Heart left ventricle (tissue), 16 donors: ENCODE measurements around the gene TFAP2D. TPM values are rescaled to one million over a fixed set of nuclear protein-coding genes. Genes with fewer than 3 reads are reported as not detected.
A peak's percentile ranks its signal among the peaks of the same experiment; 100 is the strongest.

ENCODE experiments used
- ATAC-seq, 4 donors: fragments of 200-7000 bp; cut with Tn5 transposase; one replicate each; pipeline ENCODE4 v1.9.1; 2020 to 2022; ENCODE audit warnings: moderate library complexity in 4 of 4, mild to moderate bottlenecking in 3 of 4, moderate number of reproducible peaks in 1 of 4
- DNase-seq, 5 donors: peaks; one replicate each; pipeline ENCODE4 v3.0.0-alpha.2; 2020
- H3K27ac ChIP-seq, 12 donors: fragments of 200-600 bp; sonication (generic) in 4 of 12; one replicate each; pipeline versions ENCODE4 v1.5.0 to v1.8.0; 2016 to 2022; ENCODE audit warnings: mild to moderate bottlenecking in 2 of 12
- H3K27me3 ChIP-seq, 9 donors: fragments of 200-600 bp; sonication (generic) in 2 of 9; one replicate each; pipeline versions ENCODE4 v1.5.1 to v1.8.0; 2016 to 2022; ENCODE audit warnings: mild to moderate bottlenecking in 3 of 9
- H3K36me3 ChIP-seq, 9 donors: fragments of 200-600 bp; sonication (generic) in 2 of 9; one replicate each; pipeline versions ENCODE4 v1.5.0 to v1.8.0; 2018 to 2022; ENCODE audit warnings: mild to moderate bottlenecking in 2 of 9
- H3K4me1 ChIP-seq, 12 donors: fragments of 200-600 bp; sonication (generic) in 4 of 12; one replicate each; pipeline versions ENCODE4 v1.5.0 to v1.8.0; 2016 to 2022; ENCODE audit warnings: mild to moderate bottlenecking in 3 of 12
- H3K4me3 ChIP-seq, 12 donors: fragments of 200-600 bp; sonication (generic) in 4 of 12; one replicate each; pipeline versions ENCODE4 v1.5.0 to v1.8.0; 2017 to 2022; ENCODE audit warnings: mild to moderate bottlenecking in 9 of 12, moderate library complexity in 4 of 12
- H3K9me3 ChIP-seq, 12 donors: fragments of 200-600 bp; sonication (generic) in 4 of 12; one replicate each; pipeline versions ENCODE4 v1.5.0 to v1.8.0; 2016 to 2022; ENCODE audit warnings: mild to moderate bottlenecking in 1 of 12
- CTCF ChIP-seq, 12 donors: fragments of 200-600 bp; sonication (generic) in 4 of 12; IDR thresholded peaks; one replicate each; pipeline versions ENCODE4 v1.5.0 to v1.8.0; 2018 to 2022; ENCODE audit warnings: antibody characterized with exemption in 12 of 12, mild to moderate bottlenecking in 5 of 12
- POLR2A ChIP-seq, 2 donors: fragments of 450-650 bp; IDR thresholded peaks; one replicate each; pipeline ENCODE4 v1.6.1; 2017; ENCODE audit warnings: antibody characterized with exemption in 2 of 2, mild to moderate bottlenecking in 2 of 2, moderate library complexity in 2 of 2
- WGBS, 4 donors: extraction: QIAGEN DNeasy Blood & Tissue Kit in 2 of 4; methylation state at CpG; one replicate each; pipeline versions ENCODE4 v1.1.5 to v1.1.7; 2013 to 2018; 5-methylcytosine and 5-hydroxymethylcytosine counted together
- intact Hi-C, 10 donors: fragments of 100-400 bp; cut with DNase I; formaldehyde crosslinking; loops; one replicate each; pipeline versions ENCODE4 v1.11.1 to v1.14.2; 2022
- polyA plus RNA-seq, 2 donors: library from polyadenylated mRNA; stranded (reverse); fragments of 200-250 nt; gene quantifications; one replicate each; pipeline ENCODE4 v1.2.3, GENCODE V29; 2013
- total RNA-seq, 9 donors: library from RNA; depleted of rRNA in 2 of 9; stranded (reverse); fragments of >200 nt in 2 of 9; fragmentation: NEBNext Ultra II Directional in 3 of 9; extraction: Animal tissue kit (Norgen Biotek cat#: 25700) in 3 of 9; gene quantifications; one replicate each; pipeline versions ENCODE4 v1.1.0 to v1.2.4, GENCODE V29; 2016 to 2023
- donor health status: ischemic (EF 13 %, LVEDD 7.1; RV severe dilation, severe dysfunction).
- donor health status: healthy with polysubstance abuse.
- donor health status: DM: no; HTN: yes; CAD: no.
- donor health status: DM: no; HTN: no; CAD: no.
- donor health status: ischemic (EF 25% LVEDD 6.9; RV normal size, moderate dysfunction).
- donor health status: ischemic (EF 25% LVEDD 5.7; RV mildly dilated, moderate dysfunction).
- donor health status: healthy.
- donor health status: DM: yes; HTN: yes; CAD: no.
- donor health status: ischemic (EF 35%, LVEDD 5.7; RV mildly dilated, moderate dysfunction).
- donor health status: nonischemic (EF 11% LVEDD 7.7; RV severe dilation, severe dysfunction).
- donor health status: DM: yes; HTN: yes; CAD: no.
- donor health status: PGD.
- donor health status: ischemic (EF 29% LVEDD 5.4; RV normal size, mild dysfunction).
- donor health status: nonischemic (EF 23%, LVEDD 6.1; RV moderate dilation, normal function).

The TFAP2D gene
- total and polyA plus RNA-seq, 11 donors = not detected

- 1 to 2% (median 1%) methylated on average over 10 of the region's 10 CpGs for WGBS, 4 donors
- DNase-seq (no peak), ATAC-seq (peak in 1 of 4 donors; percentile 33)
- Histone ChIP-seq H3K36me3 (no peaks in the 10 kb centered on the region), H3K4me3 (no peak overlapping the region), H3K27ac (no peak overlapping the region), H3K27me3 (peaks cover 11 to 91% (median 33%) of the 10 kb centered on the region in 9 donors), H3K4me1 (no peaks in the 10 kb centered on the region), H3K9me3 (no peaks in the 10 kb centered on the region)
- TF ChIP-seq CTCF (IDR thresholded peaks at IDR 0.05) = no peak
- TF ChIP-seq POLR2A (IDR thresholded peaks at IDR 0.05) = no peak
- intact Hi-C loops = no loop called here
Measured at GRCh38 chr6:50720623-50721022, 7.3 kb downstream of the TFAP2D start.

- Histone ChIP-seq H3K4me1 (no peaks in the 10 kb centered on the region), H3K27ac (no peak overlapping the region), H3K36me3 (no peaks in the 10 kb centered on the region), H3K4me3 (no peak overlapping the region), H3K27me3 (peaks cover 11 to 86% (median 30%) of the 10 kb centered on the region in 9 donors), H3K9me3 (no peaks in the 10 kb centered on the region)
- 1 to 3% (median 2%) methylated on average over 19 of the region's 19 CpGs for WGBS, 4 donors
- intact Hi-C loops = no loop called here
- DNase-seq = no peak
- TF ChIP-seq CTCF (IDR thresholded peaks at IDR 0.05) (no peak), POLR2A (IDR thresholded peaks at IDR 0.05) (no peak)
- no peak for ATAC-seq
Measured at GRCh38 chr6:50721978-50722377, 8.7 kb downstream of the TFAP2D start.

- Histone ChIP-seq H3K4me3 (no peak overlapping the region), H3K27me3 (peaks cover 11 to 79% (median 30%) of the 10 kb centered on the region in 9 donors), H3K9me3 (no peaks in the 10 kb centered on the region), H3K27ac (no peak overlapping the region), H3K4me1 (no peaks in the 10 kb centered on the region), H3K36me3 (no peaks in the 10 kb centered on the region)
- no peak for ATAC-seq
- no peak for DNase-seq
- TF ChIP-seq POLR2A (IDR thresholded peaks at IDR 0.05) (no peak), CTCF (IDR thresholded peaks at IDR 0.05) (no peak)
- intact Hi-C loops = no loop called here
- 4 to 5% (median 4%) methylated on average over 20 to 24 of the region's 24 CpGs for WGBS, 4 donors
Measured at GRCh38 chr6:50722829-50723554, 9.7 kb downstream of the TFAP2D start.

- H3K4me1 ChIP-seq = no peaks in the 10 kb centered on the region
- H3K9me3 ChIP-seq = no peaks in the 10 kb centered on the region
Measured at GRCh38 chr6:50724381-50725124, 11.2 kb downstream of the TFAP2D start.

More at GRCh38 chr6:50724381-50725124, 11.2 kb downstream of the TFAP2D start:
- ATAC-seq (no peak), DNase-seq (no peak)
- no peak for TF ChIP-seq CTCF (IDR thresholded peaks at IDR 0.05)
- TF ChIP-seq POLR2A (IDR thresholded peaks at IDR 0.05) = no peak
- intact Hi-C loops = no loop called here
- 2 to 4% (median 3%) methylated on average over 41 to 43 of the region's 43 CpGs for WGBS, 4 donors
- Histone ChIP-seq H3K27me3 (peaks cover 11 to 65% (median 29%) of the 10 kb centered on the region in 9 donors), H3K27ac (no peak overlapping the region), H3K36me3 (no peaks in the 10 kb centered on the region), H3K4me3 (no peak overlapping the region)
